ENCODE data around the gene LRIF1. TPM values are rescaled to one million over a fixed set of nuclear protein-coding genes. Genes with fewer than 3 reads are reported as not detected.

LRIF1 gene
- total RNA-seq = 15.0 and 17.8 TPM in 2 replicates

GRCh38 chr1:110963691-110964454, at the start of gene LRIF1:
LRIF1 (minus strand) TSS chr1:110963922; CDS start chr1:110963688, 234 bp downstream.

Other genes with a start within 250 kb of the LRIF1 start
- not detected in 2 replicates for gene CD53, start 90.8 kb downstream of the LRIF1 start, total RNA-seq
- 44.8 and 45.4 TPM in 2 replicates for gene DRAM2, start 176.2 kb upstream of the LRIF1 start, total RNA-seq
- 27.1 and 33.9 TPM in 2 replicates for gene CEPT1, start 176.3 kb upstream of the LRIF1 start, total RNA-seq
- gene DENND2D, start 236.7 kb upstream of the LRIF1 start, total RNA-seq = 0.76 and 0.98 TPM in 2 replicates

Data from vein endothelial cell (primary cell).